HepG2 (cell line): Measurements from ENCODE around the gene CD24. TPM values are rescaled to one million over a fixed set of nuclear protein-coding genes. Genes with fewer than 3 reads are reported as not detected.
A peak's percentile ranks its signal among the peaks of the same experiment; 100 is the strongest.

Source experiments
- ATF1 ChIP-seq: IDR thresholded peaks from 2 replicates; pipeline ENCODE4 v1.6.1; 2016; ENCODE audit warnings: mild to moderate bottlenecking, control low read depth
- CEBPB ChIP-seq: IDR thresholded peaks from 2 replicates; pipeline ENCODE4 v1.6.1; 2011; ENCODE audit warnings: low read depth, low read length, improper control_type of control experiment, borderline replicate concordance
- CEBPG ChIP-seq: IDR thresholded peaks from 2 replicates; pipeline ENCODE4 v1.6.1; 2016
- DMAP1 ChIP-seq: IDR thresholded peaks from 2 replicates; pipeline ENCODE4 v1.6.1; 2016
- HOXA3 ChIP-seq: sonication (generic); formaldehyde crosslinking; IDR thresholded peaks from 2 replicates; pipeline ENCODE4 v1.5.0; 2020; ENCODE audit warnings: missing genetic modification reagents
- JARID2 ChIP-seq: sonication (generic); formaldehyde crosslinking; IDR thresholded peaks from 2 replicates; pipeline ENCODE4 v1.8.1; 2023; ENCODE audit warnings: missing genetic modification reagents, inconsistent platforms; ENCODE audit not compliant: insufficient replicate concordance
- LCORL ChIP-seq, 2 experiments: fragments of 450-650 bp in 1 of 2; sonication (generic) in 1 of 2; formaldehyde crosslinking in 1 of 2; IDR thresholded peaks; 2 replicates each; pipeline versions ENCODE4 v1.5.0 to v1.6.1; 2017 to 2020; ENCODE audit warnings: antibody characterized with exemption in 1 of 2, missing genetic modification reagents in 1 of 2
- MAFK ChIP-seq, 2 experiments: IDR thresholded peaks in 1 of 2; conservative IDR thresholded peaks in 1 of 2; 2 replicates each; pipeline ENCODE4 v1.6.1; 2011; ENCODE audit warnings: improper control_type of control experiment in 2 of 2, low read length in 2 of 2
- NCOA5 ChIP-seq: sonication (generic); formaldehyde crosslinking; IDR thresholded peaks from 2 replicates; pipeline ENCODE4 v1.4.0; 2020; ENCODE audit warnings: missing genetic modification reagents
- SRSF4 ChIP-seq: fragments of 200-400 bp; formaldehyde crosslinking; IDR thresholded peaks from one replicate; pipeline ENCODE4 v1.6.1; 2018; ENCODE audit warnings: mild to moderate bottlenecking, low read depth, low read length, moderate library complexity; ENCODE audit not compliant: poor library complexity, severe bottlenecking
- ZNF121 ChIP-seq: sonication (generic); formaldehyde crosslinking; IDR thresholded peaks from 2 replicates; pipeline ENCODE4 v1.5.0; 2020; ENCODE audit warnings: mild to moderate bottlenecking, missing genetic modification reagents
- ZNF20 ChIP-seq: sonication (generic); formaldehyde crosslinking; IDR thresholded peaks from 2 replicates; pipeline ENCODE4 v1.4.0; 2020; ENCODE audit warnings: mild to moderate bottlenecking, moderate library complexity, missing genetic modification reagents
- ZNF367 ChIP-seq: sonication (generic); formaldehyde crosslinking; IDR thresholded peaks from 2 replicates; pipeline ENCODE4 v1.4.0; 2020; ENCODE audit warnings: missing genetic modification reagents, borderline replicate concordance
- ZNF607 ChIP-seq: sonication (generic); formaldehyde crosslinking; IDR thresholded peaks from 2 replicates; pipeline ENCODE4 v1.5.1; 2020; ENCODE audit warnings: missing genetic modification reagents, mild to moderate bottlenecking, borderline replicate concordance
- ZNF674 ChIP-seq: sonication (generic); formaldehyde crosslinking; IDR thresholded peaks from 2 replicates; pipeline ENCODE4 v1.5.0; 2020; ENCODE audit warnings: low read depth, mild to moderate bottlenecking, missing genetic modification reagents
- ZZZ3 ChIP-seq: sonication (generic); formaldehyde crosslinking; IDR thresholded peaks from 2 replicates; pipeline ENCODE4 v1.4.0; 2020; ENCODE audit warnings: missing genetic modification reagents, mild to moderate bottlenecking, borderline replicate concordance
- polyA plus RNA-seq, 8 experiments: library from polyadenylated mRNA; depleted of rRNA in 3 of 8; stranded (reverse) in 7 of 8; unstranded in 1 of 8; fragments of >200 nt; fragmentation: Illumina TruSeq in 4 of 8; extraction: Trizol in 4 of 8; gene quantifications; 2 replicates each; pipeline versions ENCODE4 v1.2.1 to v1.2.3, GENCODE V29; 2011 to 2016; ENCODE audit warnings: low read depth in 4 of 8, missing spikeins in 1 of 8, mixed read lengths in 1 of 8; ENCODE audit not compliant: insufficient read depth in 1 of 8
- total RNA-seq, 5 experiments: library from RNA; depleted of rRNA; stranded (reverse); fragments of >200 nt; fragmentation: Illumina TruSeq; extraction: Trizol; gene quantifications; 2 replicates each; pipeline ENCODE4 v1.2.3, GENCODE V29; 2016; ENCODE audit warnings: low read depth in 1 of 5
- TF ChIP-seq, protein P1 (sequence below): IDR thresholded peaks from 2 replicates; pipeline ENCODE4 v1.6.1; 2016; ENCODE audit warnings: low read depth
- TF ChIP-seq, protein P2 (sequence below): sonication (generic); formaldehyde crosslinking; IDR thresholded peaks from 2 replicates; pipeline ENCODE4 v1.4.0; 2020; ENCODE audit warnings: missing genetic modification reagents, borderline replicate concordance
- TF ChIP-seq, protein P3 (sequence below), 2 experiments: sonication (generic) in 1 of 2; formaldehyde crosslinking in 1 of 2; IDR thresholded peaks; 2 replicates each; pipeline versions ENCODE4 v1.5.1 to v1.6.1; 2011 to 2020; ENCODE audit warnings: borderline replicate concordance in 1 of 2, low read depth in 1 of 2, low read length in 1 of 2, mild to moderate bottlenecking in 1 of 2, missing genetic modification reagents in 1 of 2, moderate library complexity in 1 of 2

The CD24 gene
- total and polyA plus RNA-seq, 2 of the 13 experiments (the other 11 are each of a cell fraction or from before 2014, with no cell fraction given) = 11.3 to 30.5 TPM

DNA sequence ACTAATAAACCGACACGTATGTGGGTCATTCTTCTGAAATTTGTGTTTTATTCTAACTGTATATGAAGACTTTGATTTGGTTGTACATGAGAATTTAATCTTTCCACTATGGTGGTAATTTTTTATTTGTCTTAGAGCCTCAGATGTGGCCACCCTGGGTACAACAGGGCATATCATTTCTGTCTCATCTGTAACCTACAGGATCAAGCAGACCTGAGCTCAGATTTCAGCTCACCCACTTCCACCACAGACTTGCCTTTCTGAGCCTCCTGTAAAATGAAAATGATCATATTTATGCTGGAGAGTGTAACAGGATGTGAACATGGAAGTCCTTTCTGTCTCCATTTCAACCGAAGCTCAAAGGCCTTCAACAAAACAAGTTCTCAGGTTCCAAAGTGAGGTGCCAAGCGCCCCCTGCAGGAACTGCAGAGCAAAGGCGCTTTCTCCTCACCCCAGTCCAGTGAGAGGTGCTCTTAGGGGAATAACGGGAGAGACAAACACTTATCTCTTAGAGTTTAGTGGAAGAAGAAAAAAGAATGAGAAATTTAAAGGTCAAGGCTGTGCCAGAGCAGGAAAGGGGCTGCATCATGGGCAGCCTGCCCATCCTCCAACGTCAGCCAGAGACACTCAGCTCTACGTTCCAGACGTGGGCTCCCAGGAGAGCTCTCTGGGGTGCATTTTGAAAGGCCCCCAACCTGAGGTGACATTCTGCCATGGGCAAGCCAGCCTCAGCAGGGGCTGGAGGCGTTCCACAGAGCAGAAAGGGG is 23.0 kb upstream of the CD24 start (continued):
- 0 out of 2 replicates have a peak, but pooled peaks have one; percentile 23 for TF ChIP-seq ZNF607 (CRISPR knock-in tag)
- no peak for TF ChIP-seq ZNF20 (CRISPR knock-in tag)
- TF ChIP-seq, protein P1, sequence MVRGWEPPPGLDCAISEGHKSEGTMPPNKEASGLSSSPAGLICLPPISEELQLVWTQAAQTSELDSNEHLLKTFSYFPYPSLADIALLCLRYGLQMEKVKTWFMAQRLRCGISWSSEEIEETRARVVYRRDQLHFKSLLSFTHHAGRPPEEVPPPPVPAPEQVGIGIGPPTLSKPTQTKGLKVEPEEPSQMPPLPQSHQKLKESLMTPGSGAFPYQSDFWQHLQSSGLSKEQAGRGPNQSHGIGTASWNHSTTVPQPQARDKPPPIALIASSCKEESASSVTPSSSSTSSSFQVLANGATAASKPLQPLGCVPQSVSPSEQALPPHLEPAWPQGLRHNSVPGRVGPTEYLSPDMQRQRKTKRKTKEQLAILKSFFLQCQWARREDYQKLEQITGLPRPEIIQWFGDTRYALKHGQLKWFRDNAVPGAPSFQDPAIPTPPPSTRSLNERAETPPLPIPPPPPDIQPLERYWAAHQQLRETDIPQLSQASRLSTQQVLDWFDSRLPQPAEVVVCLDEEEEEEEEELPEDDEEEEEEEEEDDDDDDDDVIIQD (CRISPR knock-in tag) = peak; percentile 60
- TF ChIP-seq MAFK (conservative IDR thresholded peaks at IDR 0.05 in 1 of 2, IDR thresholded peaks at IDR 0.05 in 1 of 2; ENCODE audit: low read length in 2 of 2) = no peak
- TF ChIP-seq, protein P2, sequence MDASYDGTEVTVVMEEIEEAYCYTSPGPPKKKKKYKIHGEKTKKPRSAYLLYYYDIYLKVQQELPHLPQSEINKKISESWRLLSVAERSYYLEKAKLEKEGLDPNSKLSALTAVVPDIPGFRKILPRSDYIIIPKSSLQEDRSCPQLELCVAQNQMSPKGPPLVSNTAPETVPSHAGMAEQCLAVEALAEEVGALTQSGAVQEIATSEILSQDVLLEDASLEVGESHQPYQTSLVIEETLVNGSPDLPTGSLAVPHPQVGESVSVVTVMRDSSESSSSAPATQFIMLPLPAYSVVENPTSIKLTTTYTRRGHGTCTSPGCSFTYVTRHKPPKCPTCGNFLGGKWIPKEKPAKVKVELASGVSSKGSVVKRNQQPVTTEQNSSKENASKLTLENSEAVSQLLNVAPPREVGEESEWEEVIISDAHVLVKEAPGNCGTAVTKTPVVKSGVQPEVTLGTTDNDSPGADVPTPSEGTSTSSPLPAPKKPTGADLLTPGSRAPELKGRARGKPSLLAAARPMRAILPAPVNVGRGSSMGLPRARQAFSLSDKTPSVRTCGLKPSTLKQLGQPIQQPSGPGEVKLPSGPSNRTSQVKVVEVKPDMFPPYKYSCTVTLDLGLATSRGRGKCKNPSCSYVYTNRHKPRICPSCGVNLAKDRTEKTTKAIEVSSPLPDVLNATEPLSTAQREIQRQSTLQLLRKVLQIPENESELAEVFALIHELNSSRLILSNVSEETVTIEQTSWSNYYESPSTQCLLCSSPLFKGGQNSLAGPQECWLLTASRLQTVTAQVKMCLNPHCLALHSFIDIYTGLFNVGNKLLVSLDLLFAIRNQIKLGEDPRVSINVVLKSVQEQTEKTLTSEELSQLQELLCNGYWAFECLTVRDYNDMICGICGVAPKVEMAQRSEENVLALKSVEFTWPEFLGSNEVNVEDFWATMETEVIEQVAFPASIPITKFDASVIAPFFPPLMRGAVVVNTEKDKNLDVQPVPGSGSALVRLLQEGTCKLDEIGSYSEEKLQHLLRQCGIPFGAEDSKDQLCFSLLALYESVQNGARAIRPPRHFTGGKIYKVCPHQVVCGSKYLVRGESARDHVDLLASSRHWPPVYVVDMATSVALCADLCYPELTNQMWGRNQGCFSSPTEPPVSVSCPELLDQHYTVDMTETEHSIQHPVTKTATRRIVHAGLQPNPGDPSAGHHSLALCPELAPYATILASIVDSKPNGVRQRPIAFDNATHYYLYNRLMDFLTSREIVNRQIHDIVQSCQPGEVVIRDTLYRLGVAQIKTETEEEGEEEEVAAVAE = no peak
- no peak for TF ChIP-seq ZNF674 (CRISPR knock-in tag)
- 0 out of 2 replicates have a peak, but pooled peaks have one; percentile 17 for TF ChIP-seq CEBPG
- no peak for TF ChIP-seq ZZZ3 (CRISPR knock-in tag)
- TF ChIP-seq NCOA5 (CRISPR knock-in tag) = no peak
- TF ChIP-seq, protein P3, sequence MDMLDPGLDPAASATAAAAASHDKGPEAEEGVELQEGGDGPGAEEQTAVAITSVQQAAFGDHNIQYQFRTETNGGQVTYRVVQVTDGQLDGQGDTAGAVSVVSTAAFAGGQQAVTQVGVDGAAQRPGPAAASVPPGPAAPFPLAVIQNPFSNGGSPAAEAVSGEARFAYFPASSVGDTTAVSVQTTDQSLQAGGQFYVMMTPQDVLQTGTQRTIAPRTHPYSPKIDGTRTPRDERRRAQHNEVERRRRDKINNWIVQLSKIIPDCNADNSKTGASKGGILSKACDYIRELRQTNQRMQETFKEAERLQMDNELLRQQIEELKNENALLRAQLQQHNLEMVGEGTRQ (IDR thresholded peaks at IDR 0.05; ENCODE audit: low read depth, low read length) = no peak
- TF ChIP-seq, protein P3 (CRISPR knock-in tag; IDR thresholded peaks at IDR 0.05; ENCODE audit: borderline replicate concordance) = no peak
- no peak for TF ChIP-seq LCORL (IDR thresholded peaks at IDR 0.05)
- 0 out of 2 replicates have a peak, but pooled peaks have one; percentile 47 for TF ChIP-seq LCORL (CRISPR knock-in tag; IDR thresholded peaks at IDR 0.05)
- TF ChIP-seq HOXA3 = 0 out of 2 replicates have a peak, but pooled peaks have one; percentile 10
- TF ChIP-seq ZNF121 (CRISPR knock-in tag) = no peak
- no peak for TF ChIP-seq ATF1 (CRISPR knock-in tag)
- no peak for TF ChIP-seq ZNF367 (CRISPR knock-in tag)
- TF ChIP-seq DMAP1 (CRISPR knock-in tag) = no peak; the same call in 1 of the 2 replicates
- TF ChIP-seq SRSF4 = no peak
- no peak for TF ChIP-seq CEBPB
- TF ChIP-seq JARID2 = no peak
